DOHH2 (cell line): ENCODE results near the gene SRRD.

Experiments used
- CTCF ChIP-seq: fragments of 200-600 bp; sonication (generic); IDR thresholded peaks from one replicate; pipeline ENCODE4 v1.5.1; 2014; ENCODE audit warnings: antibody characterized with exemption, mild to moderate bottlenecking, low read depth, low read length; ENCODE audit not compliant: poor library complexity, severe bottlenecking
- EZH2phosphoT487 ChIP-seq: fragments of 200-600 bp; sonication (generic); IDR thresholded peaks from 2 replicates; pipeline ENCODE4 v1.6.1; 2017; ENCODE audit warnings: borderline replicate concordance, mild to moderate bottlenecking, antibody characterized with exemption, low read length, moderate library complexity, mixed read lengths

- TF ChIP-seq CTCF (no peak), EZH2phosphoT487 (no peak)
These were observed 23.5 kb upstream of the SRRD start for GRCh38 chr22:26460202-26460601.
